K562 (cell line): ENCODE measurements around the gene ERICH6. TPM values are rescaled to one million over a fixed set of nuclear protein-coding genes. Genes with fewer than 3 reads are reported as not detected.

Source experiments
- ARNT ChIP-seq, 2 experiments: fragments of 450-650 bp; IDR thresholded peaks; 2 replicates each; pipeline ENCODE4 v1.6.1; 2016; ENCODE audit warnings: mild to moderate bottlenecking in 1 of 2
- ATF7 ChIP-seq: fragments of 450-650 bp; IDR thresholded peaks from 2 replicates; pipeline ENCODE4 v1.7.1; 2014; ENCODE audit warnings: mild to moderate bottlenecking, moderate library complexity
- ELF1 ChIP-seq: fragments of 200-800 bp; sonication (Bioruptor generic); IDR thresholded peaks from 2 replicates; pipeline ENCODE4 v1.6.1; 2016; ENCODE audit warnings: missing genetic modification characterization, missing compliant biosample characterization
- FOXJ2 ChIP-seq: fragments of 200-800 bp; sonication (Bioruptor generic); IDR thresholded peaks from 2 replicates; pipeline ENCODE4 v1.6.1; 2016; ENCODE audit warnings: missing genetic modification characterization, missing compliant biosample characterization
- HLTF ChIP-seq: fragments of 450-650 bp; IDR thresholded peaks from 2 replicates; pipeline ENCODE4 v1.6.1; 2016
- KLF1 ChIP-seq: fragments of 450-650 bp; IDR thresholded peaks from 2 replicates; pipeline ENCODE4 v1.6.1; 2016; ENCODE audit warnings: missing genetic modification characterization, missing compliant biosample characterization
- MBD2 ChIP-seq: sonication (generic); IDR thresholded peaks from 2 replicates; pipeline ENCODE4 v1.6.1; 2016; ENCODE audit warnings: low read depth, borderline replicate concordance
- MTA3 ChIP-seq: fragments of 450-650 bp; formaldehyde crosslinking; IDR thresholded peaks from 2 replicates; pipeline ENCODE4 v1.6.1; 2017; ENCODE audit warnings: mild to moderate bottlenecking, borderline replicate concordance
- NCOA6 ChIP-seq: fragments of 450-650 bp; IDR thresholded peaks from 2 replicates; pipeline ENCODE4 v1.6.1; 2017; ENCODE audit warnings: mild to moderate bottlenecking
- NFYB ChIP-seq: IDR thresholded peaks from 2 replicates; pipeline ENCODE4 v1.6.1; 2011; ENCODE audit warnings: mild to moderate bottlenecking, moderate library complexity; ENCODE audit not compliant: insufficient read length; ENCODE audit errors: extremely low read depth
- TAF1 ChIP-seq: IDR thresholded peaks from 2 replicates; pipeline ENCODE4 v1.6.1; 2011; ENCODE audit warnings: mild to moderate bottlenecking, low read length, moderate library complexity; ENCODE audit not compliant: insufficient read depth, control insufficient read depth, severe bottlenecking; ENCODE audit errors: extremely low read depth
- TAL1 ChIP-seq: fragments of 450-650 bp; IDR thresholded peaks from 2 replicates; pipeline ENCODE4 v1.6.1; 2016; ENCODE audit warnings: mild to moderate bottlenecking
- TCF3 ChIP-seq: sonication (generic); formaldehyde crosslinking; IDR thresholded peaks from 2 replicates; pipeline ENCODE4 v1.4.0; 2020; ENCODE audit warnings: mild to moderate bottlenecking, missing genetic modification reagents
- YY1 ChIP-seq, 3 experiments: IDR thresholded peaks; 2 replicates each; pipeline ENCODE4 v1.6.1; 2011; ENCODE audit warnings: low read length in 2 of 3, mild to moderate bottlenecking in 2 of 3, moderate library complexity in 2 of 3, borderline replicate concordance in 1 of 3, control low read depth in 1 of 3, low read depth in 1 of 3; ENCODE audit not compliant: insufficient read depth in 3 of 3, insufficient replicate concordance in 2 of 3, control insufficient read depth in 1 of 3, insufficient read length in 1 of 3; ENCODE audit errors: extremely low read depth in 1 of 3
- ZNF23 ChIP-seq: fragments of 250-450 bp; sonication (Bioruptor Pico); IDR thresholded peaks from 2 replicates; pipeline ENCODE4 v1.4.0; 2020; ENCODE audit warnings: mild to moderate bottlenecking
- ZNF408 ChIP-seq: fragments of 250-450 bp; sonication (Bioruptor Pico); IDR thresholded peaks from 2 replicates; pipeline ENCODE4 v1.4.0; 2020; ENCODE audit warnings: low read depth, mild to moderate bottlenecking, moderate library complexity
- polyA plus RNA-seq, 8 experiments: library from polyadenylated mRNA; depleted of rRNA in 4 of 8; stranded (reverse) in 5 of 8; unstranded in 3 of 8; fragments of >200 nt; fragmentation: Nextera tagmentation in 2 of 8; fragmentation: Illumina TruSeq in 1 of 8; extraction: Ambion mirVana in 2 of 8; extraction: Trizol in 1 of 8; gene quantifications; 2 replicates each; pipeline versions ENCODE4 v1.2.1 to v1.2.3, GENCODE V29; 2011 to 2014; ENCODE audit warnings: inconsistent platforms in 1 of 8, missing spikeins in 1 of 8
- total RNA-seq, 7 experiments: library from RNA; depleted of rRNA in 6 of 7; stranded (reverse); fragments of >200 nt in 6 of 7; fragmentation: Illumina TruSeq in 2 of 7; extraction: Trizol in 2 of 7; gene quantifications; 2 replicates each; pipeline versions ENCODE4 v1.2.1 to v1.2.3, GENCODE V29; 2011 to 2021; ENCODE audit warnings: low replicate concordance in 1 of 7
- TF ChIP-seq, protein P1 (sequence below): fragments of 250-450 bp; sonication (Bioruptor Pico); IDR thresholded peaks from 2 replicates; pipeline ENCODE4 v1.8.0; 2021; ENCODE audit warnings: borderline replicate concordance, mild to moderate bottlenecking, moderate library complexity; ENCODE audit not compliant: poor library complexity, severe bottlenecking
- TF ChIP-seq, protein P2 (sequence below): fragments of 450-650 bp; IDR thresholded peaks from 2 replicates; pipeline ENCODE4 v1.6.1; 2016; ENCODE audit warnings: mild to moderate bottlenecking
- TF ChIP-seq, protein P3 (sequence below): sonication (generic); formaldehyde crosslinking; IDR thresholded peaks from 2 replicates; pipeline ENCODE4 v1.8.0; 2022; ENCODE audit warnings: missing genetic modification reagents, mild to moderate bottlenecking, moderate library complexity, borderline replicate concordance
- TF ChIP-seq, protein P4 (sequence below): fragments of 450-650 bp; IDR thresholded peaks from 2 replicates; pipeline ENCODE4 v1.6.1; 2017; ENCODE audit warnings: antibody characterized with exemption
- TF ChIP-seq, protein P5 (sequence below): fragments of 450-650 bp; IDR thresholded peaks from one replicate; pipeline ENCODE4 v1.6.1; 2018; ENCODE audit warnings: mild to moderate bottlenecking, moderate library complexity; ENCODE audit not compliant: partially characterized antibody

The ERICH6 gene
- total and polyA plus RNA-seq, 9 of the 15 experiments (the other 6 are each of a cell fraction or from before 2014, with no cell fraction given), result not detected

DNA sequence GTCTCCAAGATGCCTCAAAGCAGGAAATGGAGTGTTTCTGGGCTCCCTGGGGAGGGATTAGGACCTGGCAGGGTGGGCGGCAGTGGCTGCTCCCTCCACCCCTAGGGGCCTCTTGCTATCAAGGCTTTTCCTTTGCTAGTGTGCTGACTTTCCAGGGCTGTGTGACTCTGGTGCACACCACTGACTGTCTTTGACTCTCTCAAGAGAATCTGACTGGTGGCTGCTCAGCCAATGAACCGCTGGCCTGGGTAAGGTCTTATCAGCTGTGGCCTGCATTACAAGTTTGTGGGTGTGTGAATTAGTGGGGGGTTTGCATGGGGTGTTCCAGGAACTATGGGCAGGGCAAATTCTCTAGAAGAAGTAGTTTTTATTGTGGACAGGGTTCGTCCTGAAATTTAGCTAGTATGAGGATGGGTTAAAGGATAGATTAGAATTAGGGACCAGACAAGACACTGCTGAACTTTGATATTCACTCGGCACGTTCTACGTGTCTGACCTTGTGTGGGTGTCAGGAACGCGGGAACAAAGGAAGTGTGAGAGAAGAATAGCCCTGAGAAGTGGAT, 29.7 kb upstream of the ERICH6 start (continued):
- TF ChIP-seq, protein P1, sequence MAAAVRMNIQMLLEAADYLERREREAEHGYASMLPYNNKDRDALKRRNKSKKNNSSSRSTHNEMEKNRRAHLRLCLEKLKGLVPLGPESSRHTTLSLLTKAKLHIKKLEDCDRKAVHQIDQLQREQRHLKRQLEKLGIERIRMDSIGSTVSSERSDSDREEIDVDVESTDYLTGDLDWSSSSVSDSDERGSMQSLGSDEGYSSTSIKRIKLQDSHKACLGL (CRISPR knock-in tag), result no peak
- TF ChIP-seq MTA3, result peak; percentile 61; the same call in 1 of the 2 replicates
- TF ChIP-seq ATF7, result peak; percentile 39; the same call in 1 of the 2 replicates
- peak in 1 of 3 experiments; percentile 8 for TF ChIP-seq YY1 (IDR thresholded peaks at IDR 0.05; ENCODE audit: borderline replicate concordance in 1 of 3, control insufficient read depth in 1 of 3, extremely low read depth in 1 of 3, insufficient read depth in 3 of 3, insufficient read length in 1 of 3, insufficient replicate concordance in 2 of 3, low read depth in 1 of 3, low read length in 2 of 3)
- TF ChIP-seq ZNF408 (CRISPR knock-in tag), result no peak
- TF ChIP-seq, protein P2, sequence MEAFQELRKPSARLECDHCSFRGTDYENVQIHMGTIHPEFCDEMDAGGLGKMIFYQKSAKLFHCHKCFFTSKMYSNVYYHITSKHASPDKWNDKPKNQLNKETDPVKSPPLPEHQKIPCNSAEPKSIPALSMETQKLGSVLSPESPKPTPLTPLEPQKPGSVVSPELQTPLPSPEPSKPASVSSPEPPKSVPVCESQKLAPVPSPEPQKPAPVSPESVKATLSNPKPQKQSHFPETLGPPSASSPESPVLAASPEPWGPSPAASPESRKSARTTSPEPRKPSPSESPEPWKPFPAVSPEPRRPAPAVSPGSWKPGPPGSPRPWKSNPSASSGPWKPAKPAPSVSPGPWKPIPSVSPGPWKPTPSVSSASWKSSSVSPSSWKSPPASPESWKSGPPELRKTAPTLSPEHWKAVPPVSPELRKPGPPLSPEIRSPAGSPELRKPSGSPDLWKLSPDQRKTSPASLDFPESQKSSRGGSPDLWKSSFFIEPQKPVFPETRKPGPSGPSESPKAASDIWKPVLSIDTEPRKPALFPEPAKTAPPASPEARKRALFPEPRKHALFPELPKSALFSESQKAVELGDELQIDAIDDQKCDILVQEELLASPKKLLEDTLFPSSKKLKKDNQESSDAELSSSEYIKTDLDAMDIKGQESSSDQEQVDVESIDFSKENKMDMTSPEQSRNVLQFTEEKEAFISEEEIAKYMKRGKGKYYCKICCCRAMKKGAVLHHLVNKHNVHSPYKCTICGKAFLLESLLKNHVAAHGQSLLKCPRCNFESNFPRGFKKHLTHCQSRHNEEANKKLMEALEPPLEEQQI, result peak; percentile 69; the same call in 1 of the 2 replicates
- TF ChIP-seq ARNT (IDR thresholded peaks at IDR 0.05), result peak in 1 of 2 experiments; percentile 69; a peak in 2 of 4 replicates
- 0 out of 2 replicates have a peak, but pooled peaks have one; percentile 40 for TF ChIP-seq MBD2
- peak; percentile 83 for TF ChIP-seq TCF3
- TF ChIP-seq, protein P3, sequence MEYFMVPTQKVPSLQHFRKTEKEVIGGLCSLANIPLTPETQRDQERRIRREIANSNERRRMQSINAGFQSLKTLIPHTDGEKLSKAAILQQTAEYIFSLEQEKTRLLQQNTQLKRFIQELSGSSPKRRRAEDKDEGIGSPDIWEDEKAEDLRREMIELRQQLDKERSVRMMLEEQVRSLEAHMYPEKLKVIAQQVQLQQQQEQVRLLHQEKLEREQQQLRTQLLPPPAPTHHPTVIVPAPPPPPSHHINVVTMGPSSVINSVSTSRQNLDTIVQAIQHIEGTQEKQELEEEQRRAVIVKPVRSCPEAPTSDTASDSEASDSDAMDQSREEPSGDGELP (CRISPR knock-in tag), result peak; percentile 91
- no peak for TF ChIP-seq KLF1
- TF ChIP-seq TAF1, result peak; percentile 36
- no peak for TF ChIP-seq ZNF23 (CRISPR knock-in tag)
- TF ChIP-seq ELF1, result peak; percentile 59; the same call in 1 of the 2 replicates
- TF ChIP-seq, protein P4, sequence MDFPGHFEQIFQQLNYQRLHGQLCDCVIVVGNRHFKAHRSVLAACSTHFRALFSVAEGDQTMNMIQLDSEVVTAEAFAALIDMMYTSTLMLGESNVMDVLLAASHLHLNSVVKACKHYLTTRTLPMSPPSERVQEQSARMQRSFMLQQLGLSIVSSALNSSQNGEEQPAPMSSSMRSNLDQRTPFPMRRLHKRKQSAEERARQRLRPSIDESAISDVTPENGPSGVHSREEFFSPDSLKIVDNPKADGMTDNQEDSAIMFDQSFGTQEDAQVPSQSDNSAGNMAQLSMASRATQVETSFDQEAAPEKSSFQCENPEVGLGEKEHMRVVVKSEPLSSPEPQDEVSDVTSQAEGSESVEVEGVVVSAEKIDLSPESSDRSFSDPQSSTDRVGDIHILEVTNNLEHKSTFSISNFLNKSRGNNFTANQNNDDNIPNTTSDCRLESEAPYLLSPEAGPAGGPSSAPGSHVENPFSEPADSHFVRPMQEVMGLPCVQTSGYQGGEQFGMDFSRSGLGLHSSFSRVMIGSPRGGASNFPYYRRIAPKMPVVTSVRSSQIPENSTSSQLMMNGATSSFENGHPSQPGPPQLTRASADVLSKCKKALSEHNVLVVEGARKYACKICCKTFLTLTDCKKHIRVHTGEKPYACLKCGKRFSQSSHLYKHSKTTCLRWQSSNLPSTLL, result peak; percentile 82; the same call in 1 of the 2 replicates
- no peak for TF ChIP-seq FOXJ2 (tag)
- 0 out of 2 replicates have a peak, but pooled peaks have one; percentile 64 for TF ChIP-seq HLTF
- TF ChIP-seq TAL1, result peak; percentile 66
- TF ChIP-seq, protein P5, sequence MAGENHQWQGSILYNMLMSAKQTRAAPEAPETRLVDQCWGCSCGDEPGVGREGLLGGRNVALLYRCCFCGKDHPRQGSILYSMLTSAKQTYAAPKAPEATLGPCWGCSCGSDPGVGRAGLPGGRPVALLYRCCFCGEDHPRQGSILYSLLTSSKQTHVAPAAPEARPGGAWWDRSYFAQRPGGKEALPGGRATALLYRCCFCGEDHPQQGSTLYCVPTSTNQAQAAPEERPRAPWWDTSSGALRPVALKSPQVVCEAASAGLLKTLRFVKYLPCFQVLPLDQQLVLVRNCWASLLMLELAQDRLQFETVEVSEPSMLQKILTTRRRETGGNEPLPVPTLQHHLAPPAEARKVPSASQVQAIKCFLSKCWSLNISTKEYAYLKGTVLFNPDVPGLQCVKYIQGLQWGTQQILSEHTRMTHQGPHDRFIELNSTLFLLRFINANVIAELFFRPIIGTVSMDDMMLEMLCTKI, result no peak
- TF ChIP-seq NCOA6, result 0 out of 2 replicates have a peak, but pooled peaks have one; percentile 19
- peak; percentile 78 for TF ChIP-seq NFYB
